Ammon's horn (tissue), 1 donor: ENCODE results near the gene PALB2.
A peak's percentile ranks its signal among the peaks of the same experiment; 100 is the strongest.

ENCODE experiments used
- DNase-seq: peaks from one replicate; pipeline ENCODE4 v3.0.0-alpha.2; 2016; ENCODE audit warnings: low spot score

PALB2 gene

DNA sequence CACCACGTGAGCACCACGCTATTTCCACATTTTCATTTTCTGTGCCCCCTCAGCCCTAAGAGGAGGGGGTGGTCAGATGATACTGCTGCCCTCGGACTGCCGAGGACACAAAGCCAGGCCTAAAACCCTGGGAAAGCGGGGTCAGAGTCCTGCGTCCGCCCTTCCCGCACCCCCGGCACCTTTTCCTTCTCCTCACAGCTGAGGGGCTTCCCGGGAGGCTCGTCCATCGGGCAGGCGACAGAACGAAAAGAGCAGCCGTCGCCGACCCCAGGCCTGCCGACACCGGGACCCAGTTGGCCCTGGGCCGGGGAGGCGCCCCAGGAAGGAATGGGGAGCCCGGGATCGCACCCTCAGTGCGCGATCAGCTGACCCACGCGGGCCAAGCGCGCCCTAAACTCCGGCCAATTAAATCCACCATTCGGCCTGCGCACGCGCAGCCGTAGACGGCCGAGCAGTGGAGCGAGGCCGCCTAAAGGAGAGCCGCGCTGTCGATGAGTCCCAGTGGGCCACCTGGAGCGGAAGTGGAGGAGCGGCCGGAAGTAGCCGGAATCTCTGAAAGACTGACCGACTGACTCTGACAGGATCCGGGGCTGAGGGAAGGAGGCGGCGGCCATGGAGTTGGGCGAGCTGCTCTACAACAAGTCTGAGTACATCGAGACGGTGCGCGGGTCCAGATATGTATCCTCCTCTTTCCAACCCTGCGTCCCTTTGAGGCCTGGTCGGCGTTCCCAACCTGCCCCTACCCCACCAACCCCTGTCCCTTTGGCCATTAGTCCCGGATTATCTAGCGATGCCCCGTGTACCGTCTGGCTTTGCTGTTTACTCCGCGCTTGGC, at the start of gene PALB2, which contains the start of gene DCTN5:
TSS of gene PALB2 (minus strand) at position 380 of the 835 bp plus-strand sequence. CDS start at position 227, 153 bp downstream.
TSS of gene DCTN5 (plus strand) at position 536 of the 835 bp plus-strand sequence. CDS start at position 613, 77 bp downstream.
- peak; percentile 95 for DNase-seq

DNA sequence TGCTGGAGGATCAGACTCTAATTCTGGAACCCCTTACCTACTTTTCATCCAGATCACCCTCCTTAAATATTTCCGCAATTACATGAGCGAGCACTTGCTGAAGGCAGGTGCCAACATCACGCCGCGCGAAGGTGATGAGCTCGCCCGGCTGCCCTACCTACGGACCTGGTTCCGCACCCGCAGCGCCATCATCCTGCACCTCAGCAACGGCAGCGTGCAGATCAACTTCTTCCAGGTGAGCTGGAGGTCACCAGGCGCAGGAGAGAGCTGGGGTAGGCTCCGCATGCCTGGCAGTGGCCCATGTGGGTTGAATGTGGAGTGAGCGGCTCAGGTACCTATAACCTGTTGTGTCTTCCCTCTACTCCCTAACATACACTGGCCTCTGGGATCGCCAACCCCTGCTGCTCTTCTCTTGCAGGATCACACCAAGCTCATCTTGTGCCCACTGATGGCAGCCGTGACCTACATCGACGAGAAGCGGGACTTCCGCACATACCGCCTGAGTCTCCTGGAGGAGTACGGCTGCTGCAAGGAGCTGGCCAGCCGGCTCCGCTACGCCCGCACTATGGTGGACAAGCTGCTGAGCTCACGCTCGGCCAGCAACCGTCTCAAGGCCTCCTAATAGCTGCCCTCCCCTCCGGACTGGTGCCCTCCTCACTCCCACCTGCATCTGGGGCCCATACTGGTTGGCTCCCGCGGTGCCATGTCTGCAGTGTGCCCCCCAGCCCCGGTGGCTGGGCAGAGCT, 48.5 kb upstream of the PALB2 start:
- no peak for DNase-seq

DNA sequence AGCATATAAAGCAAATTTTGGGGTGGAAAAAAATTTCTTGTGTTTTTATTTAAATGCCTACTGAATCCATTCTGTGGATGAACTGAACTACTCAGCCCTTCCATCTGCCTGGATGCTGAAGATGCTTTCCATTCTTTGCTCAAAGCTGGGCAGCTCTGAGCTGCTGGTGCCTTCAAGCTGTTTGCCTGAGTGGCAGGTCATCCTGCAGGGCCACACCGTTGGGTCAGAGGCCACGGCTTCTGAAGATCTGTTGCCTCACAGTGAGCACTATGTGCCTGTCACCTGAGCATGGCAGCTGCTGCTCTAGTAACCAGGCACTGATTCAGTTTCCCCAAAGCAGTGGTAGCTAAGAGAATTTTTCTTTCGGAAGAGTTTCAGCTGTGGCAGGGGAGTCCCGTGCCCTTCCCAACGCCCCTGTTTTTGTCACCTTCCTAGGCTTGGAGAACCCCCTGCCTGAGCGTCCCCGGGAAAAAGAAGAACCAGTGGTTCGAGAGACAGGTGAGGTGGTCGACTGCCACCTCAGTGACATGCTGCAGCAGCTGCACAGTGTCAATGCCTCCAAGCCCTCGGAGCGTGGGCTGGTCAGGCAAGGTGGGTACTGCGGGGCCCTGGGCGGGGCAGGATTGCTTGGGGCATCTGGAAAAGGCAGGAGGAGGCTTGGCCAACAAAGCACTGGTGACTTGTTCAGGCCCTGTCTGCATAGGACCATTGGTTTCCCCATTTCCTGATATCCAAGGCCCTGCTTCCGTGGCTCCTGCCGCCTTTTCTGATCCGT, 46.1 kb upstream of the PALB2 start:
- no peak for DNase-seq

DNA sequence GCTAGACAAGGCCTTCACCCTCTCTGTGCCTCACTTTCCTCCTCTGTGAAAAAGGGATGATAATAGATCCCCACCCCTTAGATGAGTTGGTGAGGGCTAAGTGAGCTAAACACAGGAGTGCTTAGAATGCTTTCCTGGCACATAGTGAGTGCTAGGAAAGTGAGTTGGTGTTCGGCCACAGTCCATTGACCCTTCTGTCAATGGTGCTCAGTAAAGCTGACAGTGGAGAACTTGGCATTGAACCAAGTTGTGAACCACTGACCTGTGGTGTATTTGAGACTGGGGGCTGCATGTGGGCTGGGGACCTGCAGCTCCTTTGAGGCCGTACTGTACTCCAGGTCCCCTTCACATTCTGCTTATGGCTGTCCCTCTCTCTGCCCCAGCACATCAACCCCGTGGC, 42.4 kb upstream of the PALB2 start:
- no peak for DNase-seq

DNA sequence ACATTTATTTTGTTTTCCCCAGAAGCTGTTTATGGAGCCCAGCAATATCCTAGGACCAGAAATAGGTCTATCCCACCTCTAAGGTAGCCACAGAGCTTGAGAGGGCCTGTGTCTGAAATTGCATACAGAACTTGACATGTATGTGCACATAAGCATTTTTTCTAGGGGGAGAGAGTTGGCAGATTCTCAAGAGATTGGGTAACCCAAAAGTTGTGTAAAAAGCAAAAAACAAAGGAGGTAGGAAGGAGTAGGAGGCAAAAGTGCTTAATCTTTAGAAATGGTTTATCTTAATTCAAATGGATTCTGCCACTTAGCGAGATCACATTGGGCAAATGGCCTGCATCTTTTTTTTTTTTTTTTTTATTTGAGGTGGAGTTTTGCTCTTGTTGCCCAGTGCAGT, 41.1 kb upstream of the PALB2 start:
- DNase-seq = no peak

DNA sequence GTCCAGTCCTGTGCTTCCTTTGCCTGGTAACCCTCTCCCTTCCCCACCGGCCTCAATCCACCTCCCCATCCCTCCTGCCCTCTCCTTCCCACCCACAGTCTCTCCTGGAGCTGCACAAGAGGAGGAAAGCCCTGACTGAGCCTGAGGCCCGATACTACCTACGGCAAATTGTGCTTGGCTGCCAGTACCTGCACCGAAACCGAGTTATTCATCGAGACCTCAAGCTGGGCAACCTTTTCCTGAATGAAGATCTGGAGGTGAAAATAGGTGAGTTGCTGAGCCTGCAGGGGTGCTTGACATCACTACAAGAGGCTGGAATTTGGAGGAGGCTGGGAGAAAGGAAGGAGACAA, 38.9 kb upstream of the PALB2 start:
- DNase-seq = no peak

DNA sequence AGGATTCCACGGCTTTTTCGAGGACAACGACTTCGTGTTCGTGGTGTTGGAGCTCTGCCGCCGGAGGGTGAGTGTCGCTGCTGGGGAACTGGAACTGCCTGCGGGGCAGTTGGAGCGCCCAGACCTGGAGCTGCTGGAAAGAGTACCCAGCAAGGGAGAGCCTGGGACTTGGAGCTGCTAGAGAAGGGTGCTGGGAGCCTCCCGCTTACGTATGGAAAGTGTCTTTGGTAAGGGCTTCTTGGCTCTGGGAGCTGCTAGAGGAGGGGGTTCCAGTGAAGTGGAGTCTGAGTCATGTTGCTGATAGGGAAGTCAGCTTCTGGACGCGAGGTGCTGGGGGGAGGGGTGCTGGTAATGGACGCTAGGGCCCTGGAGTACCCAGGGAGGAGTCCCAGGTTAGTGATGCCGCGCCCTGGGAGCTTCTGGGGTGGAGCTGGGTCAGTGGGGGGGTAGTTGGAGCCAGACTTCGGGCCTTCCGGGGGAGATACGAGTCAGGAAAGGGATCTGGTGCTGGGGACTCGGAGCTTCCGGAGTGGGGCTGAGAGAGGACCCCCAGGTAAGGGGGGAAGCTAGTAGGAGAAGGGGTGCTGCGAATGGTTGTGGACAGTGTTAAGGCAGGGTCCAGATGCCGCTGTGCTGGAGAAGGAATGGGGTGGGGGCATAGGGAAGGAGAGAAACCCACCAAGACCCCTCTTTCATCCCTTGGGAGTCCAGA, 38.3 kb upstream of the PALB2 start:
- no peak for DNase-seq

DNA sequence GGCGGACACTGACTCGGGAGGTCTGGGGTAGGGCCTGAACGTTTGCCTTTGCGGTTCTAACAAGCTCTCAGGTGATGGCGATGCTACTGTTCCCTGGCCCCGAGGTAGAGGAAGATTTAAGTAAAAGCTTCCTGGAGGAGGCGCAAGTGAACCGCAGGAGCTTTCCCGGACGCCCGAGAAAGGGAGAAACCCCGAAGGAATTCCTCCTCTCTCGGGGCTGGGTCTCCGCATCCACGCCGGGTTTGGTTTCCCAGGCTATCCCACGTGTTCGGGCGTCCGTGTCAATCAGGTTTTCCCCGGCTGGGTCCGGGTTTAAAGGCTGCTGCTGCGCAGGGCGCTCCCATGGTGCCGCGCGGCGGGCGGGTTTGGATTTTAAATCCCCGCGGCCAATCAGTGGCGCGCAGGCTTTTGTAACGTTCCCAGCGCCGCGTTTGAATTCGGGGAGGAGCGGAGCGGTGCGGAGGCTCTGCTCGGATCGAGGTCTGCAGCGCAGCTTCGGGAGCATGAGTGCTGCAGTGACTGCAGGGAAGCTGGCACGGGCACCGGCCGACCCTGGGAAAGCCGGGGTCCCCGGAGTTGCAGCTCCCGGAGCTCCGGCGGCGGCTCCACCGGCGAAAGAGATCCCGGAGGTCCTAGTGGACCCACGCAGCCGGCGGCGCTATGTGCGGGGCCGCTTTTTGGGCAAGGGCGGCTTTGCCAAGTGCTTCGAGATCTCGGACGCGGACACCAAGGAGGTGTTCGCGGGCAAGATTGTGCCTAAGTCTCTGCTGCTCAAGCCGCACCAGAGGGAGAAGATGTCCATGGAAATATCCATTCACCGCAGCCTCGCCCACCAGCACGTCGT, 37.5 kb upstream of the PALB2 start, which contains the start of gene PLK1:
TSS of gene PLK1 (plus strand) at position 460 of the 844 bp plus-strand sequence. CDS start at position 504, 44 bp downstream.
- peak; percentile 64 for DNase-seq

DNA sequence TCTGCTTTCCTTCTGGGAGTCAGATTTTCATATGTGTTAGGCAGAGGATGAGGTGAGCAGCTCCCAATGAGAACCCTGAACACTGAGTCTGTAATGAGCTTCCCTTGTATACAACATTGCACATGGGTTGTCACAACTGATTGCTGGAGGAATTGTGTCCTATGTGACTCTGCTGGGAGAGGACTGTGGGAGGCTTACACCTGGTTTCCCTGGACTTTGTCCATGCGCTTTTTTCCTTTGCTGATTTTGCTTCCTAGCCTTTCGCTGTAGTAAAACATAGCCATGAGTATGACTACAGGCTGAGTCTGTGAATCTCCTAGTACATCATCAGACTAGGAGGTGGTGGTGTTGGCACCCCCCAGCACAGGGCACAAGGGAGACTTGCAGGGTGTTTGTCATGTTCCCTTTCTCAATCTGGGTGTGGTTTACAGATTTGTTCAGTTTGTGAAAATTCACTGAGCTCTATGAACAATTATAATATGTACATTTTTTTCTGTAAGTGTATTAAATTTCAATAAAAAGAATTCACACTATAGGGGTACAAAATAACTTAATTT, 35.9 kb upstream of the PALB2 start:
- no peak for DNase-seq

DNA sequence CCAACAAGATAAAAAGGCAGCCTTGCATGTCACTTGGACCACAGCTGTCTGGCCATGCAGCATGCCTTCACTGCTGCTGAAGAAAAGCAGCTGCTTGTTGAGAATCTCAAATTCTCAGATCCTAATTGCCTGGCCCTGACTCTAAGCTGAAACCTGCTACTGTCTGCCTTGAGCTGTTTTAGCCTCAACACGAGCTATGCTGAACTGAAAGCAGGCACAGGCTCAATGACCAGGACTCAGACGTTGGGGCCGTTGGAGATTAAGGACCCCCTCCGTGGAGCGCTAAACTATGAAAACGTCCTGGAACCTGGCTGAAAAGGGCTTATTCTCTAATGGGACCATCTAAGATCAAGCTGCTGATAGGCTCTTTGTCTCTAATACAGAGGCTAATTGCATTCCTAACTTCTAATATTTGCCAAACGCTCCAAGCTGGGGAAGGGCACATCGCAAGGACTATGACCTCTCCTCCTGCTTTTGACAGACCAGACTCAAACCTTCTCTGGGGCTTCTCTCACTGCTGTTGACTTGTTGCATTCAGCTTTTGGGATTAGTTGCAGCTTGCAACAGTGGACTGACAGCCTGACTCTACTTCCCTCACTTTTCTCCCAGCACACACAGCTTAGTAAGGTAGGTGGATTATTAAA, 33.0 kb upstream of the PALB2 start:
- no peak for DNase-seq

DNA sequence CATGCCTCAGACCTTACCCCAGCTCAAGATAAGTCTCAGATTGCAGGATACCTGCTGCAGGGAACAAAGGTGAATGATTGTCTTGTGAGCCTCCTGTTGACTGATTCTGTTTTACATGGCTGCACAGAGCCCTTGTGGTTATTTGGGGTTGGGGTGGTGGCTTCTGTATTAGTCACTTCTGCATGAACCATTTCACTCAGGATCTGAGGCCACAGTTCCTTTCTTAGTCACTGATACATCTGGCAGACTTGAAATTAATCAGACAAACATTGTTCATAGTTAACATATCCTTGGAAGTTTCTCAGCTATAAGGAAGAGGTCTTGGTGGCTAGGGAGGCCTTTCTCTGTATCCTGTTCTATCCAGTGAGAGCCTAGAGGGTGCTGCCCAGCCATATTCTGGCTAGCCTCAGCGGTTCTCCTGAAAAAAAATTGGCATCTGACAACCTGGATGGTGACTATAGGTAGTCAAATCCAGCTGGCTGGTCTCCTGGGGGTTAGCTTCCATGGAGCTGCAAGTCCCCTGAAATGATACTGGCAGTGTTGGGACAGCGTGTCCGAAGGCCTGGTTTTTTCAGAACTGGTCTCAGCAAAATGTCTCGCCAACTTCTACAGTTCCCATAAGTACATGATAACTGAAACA, 29.1 kb upstream of the PALB2 start:
- DNase-seq = no peak

DNA sequence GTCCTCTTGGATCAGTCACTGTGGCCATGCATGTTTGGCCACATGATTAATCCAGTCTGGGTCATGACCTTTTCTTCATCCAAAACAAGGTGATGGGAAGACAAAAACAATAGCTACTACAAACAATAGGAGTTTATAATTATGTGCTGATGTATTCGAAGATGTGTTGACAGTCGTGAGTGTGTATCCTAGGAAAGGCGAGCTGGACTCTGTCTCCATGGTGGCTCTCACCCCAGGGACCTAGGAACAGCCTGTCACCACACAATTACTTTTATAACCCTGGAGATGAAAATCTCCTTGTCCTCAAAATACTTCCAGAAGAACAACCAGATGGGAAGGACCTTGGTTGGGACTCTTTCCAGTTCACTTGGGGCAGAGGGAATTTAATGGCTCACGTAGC, 27.8 kb upstream of the PALB2 start:
- no peak for DNase-seq

DNA sequence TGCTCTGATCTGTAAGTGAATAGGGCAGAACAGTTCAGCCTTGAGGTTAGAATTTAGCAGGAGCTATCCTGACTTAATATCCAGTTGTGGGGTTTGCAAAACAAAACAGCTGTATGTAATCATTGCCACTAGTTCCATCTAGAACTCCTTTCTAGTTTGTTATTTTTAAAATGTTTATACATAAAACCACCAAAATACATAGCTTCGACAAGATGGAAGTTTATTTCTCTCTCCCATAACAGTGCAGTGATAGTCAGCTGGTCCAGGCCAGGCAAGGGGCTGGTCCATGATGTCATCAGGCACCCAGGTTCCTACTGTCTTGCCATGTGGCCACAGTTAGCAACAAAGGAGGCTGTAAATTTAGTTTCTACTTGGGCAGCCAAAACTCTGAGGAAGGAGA, 27.1 kb upstream of the PALB2 start:
- no peak for DNase-seq

DNA sequence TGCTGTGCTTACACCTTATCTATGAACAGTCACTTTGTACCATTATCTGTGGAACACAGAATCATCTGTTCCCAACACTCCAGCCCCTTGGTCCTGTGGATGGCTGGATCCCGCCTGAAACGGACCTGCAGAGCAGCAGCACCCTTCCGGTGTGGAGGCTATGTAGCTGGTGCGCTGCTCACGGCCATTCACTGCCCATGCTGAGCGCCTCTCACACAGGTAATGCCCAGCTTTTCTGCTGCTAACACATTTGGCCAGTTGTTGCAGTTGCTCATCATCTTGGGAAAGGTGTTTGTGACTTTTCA, 26.2 kb upstream of the PALB2 start:
- DNase-seq = no peak

DNA sequence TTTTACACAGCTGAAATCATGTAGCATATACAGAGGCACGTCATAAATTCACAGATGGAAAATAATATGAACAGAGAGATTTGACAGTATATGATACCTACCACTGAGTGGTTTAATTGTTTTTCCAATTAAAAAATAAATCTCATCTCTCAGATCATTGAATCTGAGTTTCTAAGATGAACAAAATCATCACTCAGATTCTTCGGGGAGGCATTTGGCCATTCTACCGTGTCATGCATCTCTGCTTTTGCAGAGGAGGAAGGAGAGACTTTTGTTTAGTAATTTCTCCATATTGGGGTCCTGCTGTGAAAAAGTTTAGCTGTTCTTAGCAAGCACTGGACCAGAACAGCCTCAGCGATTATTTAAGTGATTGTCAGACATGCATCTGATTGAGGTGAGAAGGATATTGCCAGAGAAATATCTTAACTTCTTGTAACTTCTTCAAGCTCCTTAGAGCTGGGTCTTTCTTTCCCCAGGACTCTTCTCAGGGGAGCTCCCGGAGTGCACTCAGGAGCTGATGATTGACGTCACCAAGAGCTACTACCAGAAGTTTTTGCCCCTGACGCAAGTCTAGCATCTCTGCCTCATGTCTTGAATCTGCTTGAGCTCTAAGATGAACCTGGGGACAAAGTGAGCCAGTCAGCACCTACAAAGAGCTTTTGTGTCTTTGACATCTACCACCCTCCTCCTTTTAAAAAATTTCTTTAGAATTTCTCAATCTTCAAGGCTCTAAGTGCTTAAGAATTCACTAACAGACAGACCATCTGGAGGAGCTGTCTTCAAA, 25.7 kb upstream of the PALB2 start:
- no peak for DNase-seq

DNA sequence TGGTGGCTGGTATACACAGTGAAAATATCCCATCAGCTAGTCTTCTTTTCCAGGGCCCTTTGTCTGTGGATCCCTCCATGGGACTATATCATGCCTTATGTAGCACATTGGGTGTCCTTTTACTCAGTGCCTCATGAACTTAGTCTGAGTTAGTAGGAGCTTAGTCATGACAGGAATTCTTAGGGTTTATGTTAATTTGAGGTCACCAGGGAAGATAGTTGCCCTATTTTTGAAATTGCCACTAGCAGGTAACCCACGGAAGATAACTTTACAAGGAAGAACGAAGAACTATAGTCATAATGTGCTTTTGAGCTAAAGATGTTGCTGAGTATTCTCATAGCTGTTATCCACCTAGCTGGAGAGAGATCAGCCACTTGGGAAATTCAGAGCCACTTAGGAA, 22.8 kb upstream of the PALB2 start:
- no peak for DNase-seq

DNA sequence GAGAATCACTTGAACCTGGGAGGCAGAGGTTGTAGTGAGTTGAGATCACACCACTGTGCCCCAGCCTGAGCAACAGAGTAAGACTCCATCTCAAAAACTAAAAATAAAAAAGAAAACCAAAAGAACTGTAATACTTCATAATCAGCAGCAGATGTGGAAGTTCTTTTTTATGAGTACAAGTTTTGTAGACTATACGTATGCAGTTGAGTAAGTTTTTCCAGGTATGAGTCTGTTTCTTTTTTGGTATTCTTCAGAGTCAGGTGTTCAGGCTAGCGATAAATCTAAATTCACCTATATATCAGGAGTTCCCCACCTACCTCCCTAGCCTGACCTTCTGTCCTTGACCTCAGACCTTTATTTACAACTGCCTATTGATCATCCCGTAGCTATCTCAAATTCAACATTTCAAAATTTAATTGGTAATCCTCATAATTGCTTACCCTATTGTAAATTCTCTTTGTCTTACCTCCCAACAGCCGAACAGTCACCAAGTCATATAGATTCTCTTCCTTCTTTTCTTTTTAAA, 10.9 kb upstream of the PALB2 start:
- DNase-seq = no peak

DNA sequence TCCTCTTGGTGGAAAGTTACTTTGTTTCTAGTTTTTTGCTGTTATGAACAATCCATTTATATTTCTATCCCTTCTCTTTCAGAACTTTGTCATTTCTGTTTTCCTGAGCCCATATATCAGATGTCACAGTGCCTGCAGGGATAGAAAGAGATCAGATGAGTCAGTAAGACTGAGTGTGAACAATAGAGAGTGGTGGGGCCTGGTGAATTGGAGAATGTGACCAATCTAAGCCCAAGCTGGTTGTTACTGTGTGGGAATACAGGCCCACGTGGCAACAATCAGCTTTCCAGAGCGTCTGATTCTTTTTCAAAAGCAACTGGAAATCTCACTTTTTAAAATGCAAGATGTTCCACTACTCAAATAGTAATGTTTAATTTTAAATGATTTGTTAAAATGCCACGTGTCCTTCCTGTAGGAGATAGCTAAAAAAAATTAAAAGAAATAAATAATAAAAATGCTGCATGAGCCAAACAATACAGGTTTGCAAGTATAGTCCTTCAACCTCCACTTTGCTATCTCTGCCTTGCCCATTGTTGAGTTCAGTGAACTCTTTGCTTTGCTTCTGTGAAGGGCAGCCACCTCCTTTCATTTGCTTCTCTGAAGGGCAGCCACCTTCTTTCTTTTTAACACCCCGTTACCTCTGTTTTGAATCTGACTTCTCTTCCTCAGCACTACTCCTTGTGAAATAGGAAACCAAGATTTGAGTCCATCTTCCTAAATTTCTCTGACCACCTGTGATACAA, 9.7 kb upstream of the PALB2 start:
- DNase-seq = peak; percentile 72
